Liver (tissue), 9 donors: ENCODE results near the gene ELP4. TPM values are rescaled to one million over a fixed set of nuclear protein-coding genes. Genes with fewer than 3 reads are reported as not detected.
"Not testable (repeated sequence)": the region's sequence is repeated elsewhere in the genome, so short reads cannot be mapped to it uniquely, and the experiment has no call there.

ENCODE experiments used
- DNase-seq: peaks from one replicate; pipeline ENCODE4 v3.0.0-alpha.2; 2017; ENCODE audit warnings: low spot score
- H3K27ac ChIP-seq, 2 donors: one replicate each; pipeline ENCODE4 v1.7.0; 2013; ENCODE audit warnings: inconsistent platforms in 2 of 2, low read length in 2 of 2, control low read depth in 1 of 2, low read depth in 1 of 2, mild to moderate bottlenecking in 1 of 2
- H3K27me3 ChIP-seq, 4 donors: one replicate each; pipeline versions ENCODE4 v1.6.1 to v1.7.0; 2013; ENCODE audit warnings: low read length in 3 of 4, inconsistent platforms in 1 of 4, mild to moderate bottlenecking in 1 of 4, moderate library complexity in 1 of 4; ENCODE audit not compliant: control insufficient read depth in 4 of 4, insufficient read depth in 4 of 4
- H3K36me3 ChIP-seq, 4 donors: one replicate each; pipeline versions ENCODE4 v1.6.1 to v1.7.0; 2013; ENCODE audit warnings: low read length in 3 of 4, mild to moderate bottlenecking in 3 of 4, low read depth in 1 of 4, moderate library complexity in 1 of 4; ENCODE audit not compliant: control insufficient read depth in 4 of 4, insufficient read depth in 3 of 4
- H3K4me1 ChIP-seq, 4 donors: one replicate each; pipeline versions ENCODE4 v1.6.1 to v1.7.0; 2013; ENCODE audit warnings: low read length in 3 of 4, mild to moderate bottlenecking in 3 of 4, moderate library complexity in 1 of 4; ENCODE audit not compliant: control insufficient read depth in 4 of 4, insufficient read depth in 4 of 4
- H3K4me3 ChIP-seq, 3 donors: one replicate each; pipeline versions ENCODE4 v1.6.1 to v1.7.0; 2013; ENCODE audit warnings: low read length in 3 of 3, control low read depth in 1 of 3, low read depth in 1 of 3, mild to moderate bottlenecking in 1 of 3
- H3K9ac ChIP-seq, 2 donors: one replicate each; pipeline ENCODE4 v1.7.0; 2013; ENCODE audit warnings: low read length in 2 of 2, mild to moderate bottlenecking in 2 of 2, moderate library complexity in 2 of 2, control low read depth in 1 of 2, low read depth in 1 of 2
- H3K9me3 ChIP-seq, 4 donors: one replicate each; pipeline versions ENCODE4 v1.6.1 to v1.7.0; 2013; ENCODE audit warnings: low read length in 3 of 4; ENCODE audit not compliant: control insufficient read depth in 4 of 4
- ATF3 ChIP-seq: IDR thresholded peaks from 2 replicates; pipeline ENCODE4 v1.6.1; 2016; ENCODE audit warnings: antibody characterized with exemption
- EGR1 ChIP-seq, 2 donors: IDR thresholded peaks; 2 replicates each; pipeline ENCODE4 v1.6.1; 2016 to 2018; ENCODE audit warnings: antibody characterized with exemption in 2 of 2, low read depth in 2 of 2
- FOXA1 ChIP-seq: IDR thresholded peaks from 2 replicates; pipeline ENCODE4 v1.6.1; 2016; ENCODE audit warnings: antibody characterized with exemption
- FOXA2 ChIP-seq: IDR thresholded peaks from 2 replicates; pipeline ENCODE4 v1.6.1; 2016; ENCODE audit warnings: antibody characterized with exemption
- GABPA ChIP-seq, 2 donors: IDR thresholded peaks in 1 of 2; conservative IDR thresholded peaks in 1 of 2; 2 replicates each; pipeline ENCODE4 v1.6.1; 2016; ENCODE audit warnings: antibody characterized with exemption in 2 of 2, mild to moderate bottlenecking in 1 of 2, moderate library complexity in 1 of 2
- HNF4A ChIP-seq, 2 donors: conservative IDR thresholded peaks; 2 replicates each; pipeline ENCODE4 v1.6.1; 2016; ENCODE audit warnings: antibody characterized with exemption in 2 of 2, mild to moderate bottlenecking in 2 of 2
- HNF4G ChIP-seq: IDR thresholded peaks from 2 replicates; pipeline ENCODE4 v1.6.1; 2016; ENCODE audit warnings: antibody characterized with exemption
- JUND ChIP-seq, 2 donors: IDR thresholded peaks; 2 replicates each; pipeline ENCODE4 v1.6.1; 2016; ENCODE audit warnings: antibody characterized with exemption in 2 of 2
- MAX ChIP-seq: IDR thresholded peaks from 2 replicates; pipeline ENCODE4 v1.6.1; 2016; ENCODE audit warnings: antibody characterized with exemption
- NR2F2 ChIP-seq: IDR thresholded peaks from 2 replicates; pipeline ENCODE4 v1.6.1; 2016; ENCODE audit warnings: antibody characterized with exemption
- RAD21 ChIP-seq, 2 donors: IDR thresholded peaks; 2 replicates each; pipeline ENCODE4 v1.6.1; 2016; ENCODE audit warnings: antibody characterized with exemption in 2 of 2, mild to moderate bottlenecking in 2 of 2
- RXRA ChIP-seq, 2 donors: IDR thresholded peaks; 2 replicates each; pipeline ENCODE4 v1.6.1; 2017 to 2018; ENCODE audit warnings: antibody characterized with exemption in 2 of 2, mild to moderate bottlenecking in 1 of 2
- SP1 ChIP-seq: IDR thresholded peaks from 2 replicates; pipeline ENCODE4 v1.6.1; 2018; ENCODE audit warnings: antibody characterized with exemption, mild to moderate bottlenecking
- TAF1 ChIP-seq: conservative IDR thresholded peaks from 2 replicates; pipeline ENCODE4 v1.6.1; 2016; ENCODE audit warnings: antibody characterized with exemption, mild to moderate bottlenecking
- WGBS: extraction: QIAGEN DNeasy Blood & Tissue Kit; methylation state at CpG from one replicate; pipeline ENCODE4 v1.1.7; 2013; 5-methylcytosine and 5-hydroxymethylcytosine counted together
- polyA plus RNA-seq, 2 donors: library from polyadenylated mRNA; stranded (reverse) in 1 of 2; unstranded in 1 of 2; fragments of 200-250 nt in 1 of 2; fragments of >200 nt in 1 of 2; fragmentation: Nextera tagmentation in 1 of 2; extraction: Ambion mirVana in 1 of 2; gene quantifications; one replicate each; pipeline versions ENCODE4 v1.2.1 to v1.2.3, GENCODE V29; 2013 to 2015
- total RNA-seq, 2 donors: library from RNA; depleted of rRNA; stranded (reverse); fragments of >200 nt; gene quantifications; one replicate each; pipeline ENCODE4 v1.2.3, GENCODE V29; 2014
- TF ChIP-seq, protein P1 (sequence below): IDR thresholded peaks from 2 replicates; pipeline ENCODE4 v1.6.1; 2016; ENCODE audit warnings: antibody characterized with exemption, mild to moderate bottlenecking
- donor health status: healthy.
- donor health status: healthy.
- donor health status: healthy.
- donor health status: healthy.
- donor health status: healthy.

Gene ELP4
- total and polyA plus RNA-seq, 4 donors = 6.0 to 18.8 (median 12.5) TPM

DNA sequence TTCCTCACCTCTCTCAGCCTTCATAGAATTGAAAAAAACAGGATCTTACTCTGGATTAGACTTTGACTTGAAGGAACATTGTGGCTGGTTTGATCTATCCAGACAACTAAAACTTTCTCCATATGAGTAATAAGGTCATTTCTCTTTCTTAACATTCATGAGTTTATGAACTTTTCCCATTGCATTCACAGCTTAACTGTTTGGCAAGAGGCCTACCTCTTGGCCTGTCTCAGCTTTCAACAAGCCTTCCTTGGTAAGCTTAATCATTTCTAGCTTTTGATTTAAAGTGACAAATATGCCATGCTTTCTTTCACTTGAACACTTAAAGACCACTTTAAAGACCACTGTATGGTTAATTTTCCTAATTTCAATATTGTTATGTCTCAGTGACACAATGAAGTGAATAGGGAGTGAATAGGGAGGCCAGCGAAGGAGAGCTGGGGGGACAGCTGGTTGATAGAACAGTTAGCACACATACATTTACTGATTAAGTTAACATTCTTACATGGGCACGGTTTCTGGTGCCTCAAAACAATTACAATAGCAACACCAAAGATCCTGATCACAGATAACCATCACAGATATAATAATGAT, 17.1 kb upstream of the ELP4 start (continued):
- TF ChIP-seq, protein P1, sequence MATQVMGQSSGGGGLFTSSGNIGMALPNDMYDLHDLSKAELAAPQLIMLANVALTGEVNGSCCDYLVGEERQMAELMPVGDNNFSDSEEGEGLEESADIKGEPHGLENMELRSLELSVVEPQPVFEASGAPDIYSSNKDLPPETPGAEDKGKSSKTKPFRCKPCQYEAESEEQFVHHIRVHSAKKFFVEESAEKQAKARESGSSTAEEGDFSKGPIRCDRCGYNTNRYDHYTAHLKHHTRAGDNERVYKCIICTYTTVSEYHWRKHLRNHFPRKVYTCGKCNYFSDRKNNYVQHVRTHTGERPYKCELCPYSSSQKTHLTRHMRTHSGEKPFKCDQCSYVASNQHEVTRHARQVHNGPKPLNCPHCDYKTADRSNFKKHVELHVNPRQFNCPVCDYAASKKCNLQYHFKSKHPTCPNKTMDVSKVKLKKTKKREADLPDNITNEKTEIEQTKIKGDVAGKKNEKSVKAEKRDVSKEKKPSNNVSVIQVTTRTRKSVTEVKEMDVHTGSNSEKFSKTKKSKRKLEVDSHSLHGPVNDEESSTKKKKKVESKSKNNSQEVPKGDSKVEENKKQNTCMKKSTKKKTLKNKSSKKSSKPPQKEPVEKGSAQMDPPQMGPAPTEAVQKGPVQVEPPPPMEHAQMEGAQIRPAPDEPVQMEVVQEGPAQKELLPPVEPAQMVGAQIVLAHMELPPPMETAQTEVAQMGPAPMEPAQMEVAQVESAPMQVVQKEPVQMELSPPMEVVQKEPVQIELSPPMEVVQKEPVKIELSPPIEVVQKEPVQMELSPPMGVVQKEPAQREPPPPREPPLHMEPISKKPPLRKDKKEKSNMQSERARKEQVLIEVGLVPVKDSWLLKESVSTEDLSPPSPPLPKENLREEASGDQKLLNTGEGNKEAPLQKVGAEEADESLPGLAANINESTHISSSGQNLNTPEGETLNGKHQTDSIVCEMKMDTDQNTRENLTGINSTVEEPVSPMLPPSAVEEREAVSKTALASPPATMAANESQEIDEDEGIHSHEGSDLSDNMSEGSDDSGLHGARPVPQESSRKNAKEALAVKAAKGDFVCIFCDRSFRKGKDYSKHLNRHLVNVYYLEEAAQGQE = no peak
- TF ChIP-seq ATF3 (no peak), SP1 (no peak)

- DNase-seq = no peak
- TF ChIP-seq HNF4A (conservative IDR thresholded peaks at IDR 0.05) (peak in 1 of 2 donors; percentile 17), JUND (IDR thresholded peaks at IDR 0.05) (no peak)
- H3K4me1 ChIP-seq = peaks cover 0 to 7% (median 0%) of the 10 kb centered on the region in 4 donors
- no peak overlapping the region for H3K9ac ChIP-seq
- H3K4me3 ChIP-seq = no peak overlapping the region
- no peak overlapping the region for H3K27ac ChIP-seq
- no peaks in the 10 kb centered on the region for H3K9me3 ChIP-seq
- WGBS = 99% methylated on average over 4 of the region's 4 CpGs
- H3K27me3 ChIP-seq = no peaks in the 10 kb centered on the region
- H3K36me3 ChIP-seq = no peaks in the 10 kb centered on the region
Observed at GRCh38 chr11:31493235-31493634, 16.3 kb upstream of the ELP4 start.

DNA sequence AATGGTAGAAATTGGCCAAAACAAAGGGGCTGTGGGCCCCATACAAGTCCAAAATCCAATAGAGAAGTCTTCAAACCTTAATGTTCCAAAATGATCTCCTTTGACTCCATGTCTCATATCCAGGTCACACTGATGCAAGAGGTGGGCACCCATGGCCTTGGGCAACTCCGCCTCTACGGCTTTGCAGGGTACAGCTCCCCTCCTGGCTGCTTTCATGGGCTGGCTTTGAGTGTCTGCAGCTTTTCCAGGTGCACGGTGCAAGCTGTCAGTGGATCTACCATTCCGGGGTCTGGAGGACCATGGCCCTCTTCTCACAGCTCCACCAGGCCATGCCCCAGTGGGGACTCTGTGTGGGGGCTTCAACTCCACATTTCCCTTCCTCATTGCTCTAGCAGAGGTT, 15.8 kb upstream of the ELP4 start:
- not testable (repeated sequence) for H3K9ac ChIP-seq, H3K36me3 ChIP-seq, H3K4me1 ChIP-seq, H3K4me3 ChIP-seq, H3K27ac ChIP-seq, H3K27me3 ChIP-seq, H3K9me3 ChIP-seq, DNase-seq
- WGBS = 98% methylated on average over 4 of the region's 4 CpGs

DNA sequence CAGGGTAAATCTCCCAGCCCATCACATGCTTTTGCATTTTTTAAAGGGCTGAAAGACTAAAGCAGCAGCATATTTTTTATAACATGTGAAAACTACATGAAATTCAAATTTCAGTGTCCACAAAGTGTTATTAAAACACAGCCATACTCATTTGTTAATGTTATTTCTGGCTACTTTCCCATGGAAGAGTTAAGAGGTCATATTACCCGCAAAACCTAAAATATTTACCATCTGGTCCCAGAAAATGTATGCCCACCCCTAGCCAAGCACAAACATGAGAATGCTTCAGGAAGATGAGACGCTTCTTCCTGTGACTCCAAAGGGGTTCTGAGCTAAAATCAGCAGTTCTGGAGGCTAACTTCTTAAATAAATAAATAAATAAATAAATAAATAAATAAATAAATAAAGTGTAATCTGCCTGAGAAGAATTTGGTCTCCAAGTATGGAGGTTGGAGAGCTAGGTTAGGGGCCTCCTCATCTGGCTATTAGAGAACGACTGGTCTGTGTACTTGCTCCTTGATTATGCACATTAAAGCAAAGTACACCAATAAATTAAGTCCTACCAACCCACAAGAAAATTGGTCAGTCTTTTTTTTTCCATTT, 9.9 kb upstream of the ELP4 start:
- no peaks in the 10 kb centered on the region for H3K27me3 ChIP-seq
- 96% methylated on average over 3 of the region's 3 CpGs for WGBS
- H3K27ac ChIP-seq = no peak overlapping the region
- no peak for DNase-seq
- H3K4me3 ChIP-seq = no peak overlapping the region
- H3K9me3 ChIP-seq = no peaks in the 10 kb centered on the region
- no peak overlapping the region for H3K9ac ChIP-seq
- H3K4me1 ChIP-seq = peaks cover 0 to 5% (median 0%) of the 10 kb centered on the region in 4 donors
- no peaks in the 10 kb centered on the region for H3K36me3 ChIP-seq
- TF ChIP-seq SP1 = no peak
- no peak for TF ChIP-seq FOXA2
- TF ChIP-seq RXRA (IDR thresholded peaks at IDR 0.05) = no peak
- TF ChIP-seq NR2F2 = no peak
- no peak for TF ChIP-seq JUND (IDR thresholded peaks at IDR 0.05)
- TF ChIP-seq TAF1 = no peak
- TF ChIP-seq HNF4G = no peak
- TF ChIP-seq GABPA (IDR thresholded peaks at IDR 0.05 in 1 of 2, conservative IDR thresholded peaks at IDR 0.05 in 1 of 2) = no peak
- TF ChIP-seq EGR1 (IDR thresholded peaks at IDR 0.05; ENCODE audit: low read depth in 2 of 2) = no peak
- TF ChIP-seq MAX = no peak
- TF ChIP-seq, protein P1 = no peak
- TF ChIP-seq ATF3 = no peak
- TF ChIP-seq RAD21 (IDR thresholded peaks at IDR 0.05) = no peak
- no peak for TF ChIP-seq HNF4A (conservative IDR thresholded peaks at IDR 0.05)
- no peak for TF ChIP-seq FOXA1
